T-helper 2 cell (primary cell): ENCODE data around the gene LGALS9B.
"Not testable (repeated sequence)": the region's sequence is repeated elsewhere in the genome, so short reads cannot be mapped to it uniquely, and the experiment has no call there.

Source experiments
- DNase-seq, 5 experiments: peaks; one replicate each; pipeline versions ENCODE4 v3.0.0 to v3.0.0-alpha.2; 2012 to 2022

The LGALS9B gene

GRCh38 chr17:20401306-20402022, 65.9 kb downstream of the LGALS9B start:
- not testable (repeated sequence) for DNase-seq

- DNase-seq = not testable (repeated sequence)
Measured at GRCh38 chr17:20400559-20401305, 66.6 kb downstream of the LGALS9B start.
